ENCODE results near the gene PTGES2. TPM values are rescaled to one million over a fixed set of nuclear protein-coding genes. Genes with fewer than 3 reads are reported as not detected.
A peak's percentile ranks its signal among the peaks of the same experiment; 100 is the strongest.
"Not testable (repeated sequence)": the region's sequence is repeated elsewhere in the genome, so short reads cannot be mapped to it uniquely, and the experiment has no call there.

PTGES2 gene
- polyA plus RNA-seq, 3 donors: 35.2 to 43.5 (median 39.2) TPM

DNA sequence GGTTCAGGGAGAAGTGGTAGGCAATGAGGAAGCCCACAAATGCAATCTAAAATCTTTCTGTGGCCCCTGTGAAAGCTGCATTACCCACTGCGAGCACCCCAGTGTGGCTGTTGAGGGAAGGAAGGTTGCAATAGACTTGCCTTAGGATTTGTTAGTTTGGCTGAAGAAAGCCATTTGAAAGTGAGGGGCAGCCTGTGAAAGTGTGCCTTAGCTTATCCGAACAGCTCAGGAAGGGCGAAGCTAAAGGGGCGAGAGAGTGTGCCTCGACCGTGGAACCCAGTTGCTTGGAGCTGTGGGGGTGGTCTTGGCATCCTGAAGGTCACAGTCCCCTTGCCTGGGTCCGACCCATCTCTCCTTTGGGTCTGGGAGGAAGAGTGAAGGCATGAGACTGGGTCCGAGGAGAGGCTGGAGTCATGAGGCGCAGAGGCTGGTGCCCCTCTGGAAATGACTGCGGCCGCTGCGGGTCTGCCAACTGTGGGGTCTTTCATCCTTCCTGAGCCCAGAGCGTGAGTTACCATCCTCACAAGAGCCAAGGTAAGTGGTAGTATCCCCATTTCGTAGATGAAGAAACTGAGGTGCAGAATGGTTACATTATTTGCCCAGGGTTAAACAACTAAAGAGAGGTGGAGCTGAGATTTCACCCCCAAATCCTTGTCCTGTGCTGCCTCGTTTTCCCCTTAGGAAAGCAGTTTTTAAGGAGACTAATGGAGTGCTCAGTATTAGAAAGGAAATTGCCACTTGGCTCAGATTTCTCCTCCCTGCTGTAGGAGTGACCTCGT is 35.1 kb downstream of the PTGES2 start:
- DNase-seq (ENCODE audit: low read depth in 3 of 3, low spot score in 2 of 3): no peak

DNA sequence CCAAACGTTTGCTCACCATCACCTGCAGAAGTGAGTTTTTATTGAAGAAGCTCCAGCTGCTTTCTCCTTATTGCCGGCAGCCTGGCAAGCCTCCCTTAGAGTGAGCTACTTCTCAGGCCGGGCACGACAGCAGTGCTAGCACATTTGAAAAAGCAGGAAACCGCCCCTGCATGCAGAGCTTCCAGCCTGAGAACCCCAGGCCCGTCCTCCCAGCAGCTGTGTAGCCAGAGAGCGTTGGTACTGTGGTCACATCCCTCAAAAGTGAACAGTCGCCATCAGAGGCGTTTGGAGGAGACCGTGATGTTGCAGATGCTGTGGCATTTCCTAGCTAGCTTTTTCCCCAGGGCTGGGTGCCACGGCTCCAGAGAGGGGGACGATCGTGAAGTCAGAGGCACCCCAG is 36.0 kb downstream of the PTGES2 start:
- no peak for DNase-seq (ENCODE audit: low read depth in 3 of 3, low spot score in 2 of 3)

DNA sequence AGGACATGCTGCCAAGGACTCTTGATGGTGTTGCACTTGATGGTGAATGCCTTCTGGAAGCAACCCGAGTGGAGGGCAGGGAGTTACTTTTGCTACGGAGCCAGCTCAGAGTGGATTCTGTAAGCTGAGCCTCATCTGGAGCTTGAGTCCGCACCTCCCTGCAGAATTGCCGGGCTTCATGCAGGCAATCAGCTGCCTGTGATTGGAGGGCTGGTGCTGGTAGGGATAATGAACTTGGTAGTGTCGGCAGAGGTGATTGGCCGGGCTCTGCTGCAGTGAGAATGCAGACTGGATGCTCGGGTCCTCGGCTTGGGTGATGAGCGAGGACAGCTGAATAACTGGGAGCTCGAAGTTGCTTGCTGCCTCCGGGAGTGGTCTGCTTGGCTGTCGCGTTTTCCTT is 36.4 kb downstream of the PTGES2 start:
- peak in 1 of 3 donors; percentile 80 for DNase-seq (ENCODE audit: low read depth in 3 of 3, low spot score in 2 of 3)

DNA sequence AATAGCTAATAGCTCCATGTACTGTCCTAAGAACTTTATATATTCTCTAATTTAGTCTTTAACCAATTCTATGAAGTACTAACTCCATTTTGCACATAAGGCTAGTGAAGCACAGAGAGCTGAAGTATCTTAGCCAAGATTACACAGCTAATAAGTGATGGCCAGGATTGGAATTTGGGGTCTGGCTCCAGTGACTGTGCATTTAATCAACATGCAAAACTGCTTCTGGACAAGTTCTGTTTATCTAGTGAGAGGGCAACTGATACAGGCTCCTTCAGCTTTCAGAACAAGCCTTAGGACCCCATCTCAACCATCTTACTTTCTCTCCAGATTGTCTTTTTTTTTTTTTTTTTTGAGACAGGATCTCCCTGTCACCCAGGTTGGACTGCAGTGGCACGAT is 38.2 kb downstream of the PTGES2 start:
- DNase-seq (ENCODE audit: low read depth in 3 of 3, low spot score in 2 of 3): no peak

DNA sequence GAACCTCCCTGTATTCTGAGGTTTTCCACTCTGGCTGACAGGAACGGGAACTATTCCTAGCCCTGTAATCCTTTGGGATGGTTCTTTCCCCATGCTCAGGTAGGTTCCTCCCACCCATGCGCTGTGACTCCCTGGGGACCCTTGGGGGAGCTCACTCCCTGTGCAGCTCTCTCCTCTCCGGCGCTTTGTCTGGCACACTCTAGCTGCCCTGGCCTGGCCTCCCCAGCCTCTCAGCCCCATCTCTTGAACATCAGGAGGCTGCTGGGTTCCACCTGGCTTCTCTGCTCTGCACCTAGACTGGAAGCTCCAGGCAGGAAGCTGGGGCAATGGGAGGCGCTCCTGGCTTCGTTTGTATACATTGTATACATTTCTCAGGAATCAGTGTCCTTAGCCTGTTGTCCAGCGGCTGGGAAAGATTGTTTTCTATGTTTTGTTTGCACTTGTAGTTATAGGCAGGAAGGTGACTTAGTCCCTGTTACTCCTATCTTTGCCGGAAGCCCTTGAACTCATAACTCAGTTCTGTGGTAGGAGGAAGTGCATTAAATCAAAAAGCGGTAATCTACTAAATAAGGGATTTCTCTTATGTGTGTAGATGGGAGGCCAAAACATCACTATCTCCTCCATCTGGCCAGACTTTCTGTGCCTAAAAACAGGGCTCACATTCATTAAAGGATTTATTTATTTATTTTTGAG is 39.1 kb downstream of the PTGES2 start:
- no peak for DNase-seq (ENCODE audit: low read depth in 3 of 3, low spot score in 2 of 3)

DNA sequence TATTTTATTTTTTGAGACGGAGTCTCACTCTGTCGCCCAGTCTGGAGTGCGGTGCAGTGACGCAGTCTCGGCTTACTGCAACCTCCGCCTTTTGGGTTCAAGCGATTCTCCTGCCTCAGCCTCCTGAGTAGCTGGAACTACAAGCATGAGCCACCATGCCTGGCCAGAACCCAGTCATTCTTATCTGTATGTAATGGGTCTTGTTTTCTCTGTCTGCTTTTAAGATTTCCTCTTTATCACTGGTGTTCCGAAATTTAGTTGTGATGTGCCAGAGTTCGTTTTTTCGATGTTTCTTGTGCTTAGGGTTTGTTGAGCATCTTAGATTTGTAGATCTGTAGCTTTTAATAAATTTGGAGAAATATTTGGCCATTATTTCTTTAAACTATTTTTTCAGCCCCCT is 40.3 kb downstream of the PTGES2 start:
- no peak for DNase-seq (ENCODE audit: low read depth in 3 of 3, low spot score in 2 of 3)

DNA sequence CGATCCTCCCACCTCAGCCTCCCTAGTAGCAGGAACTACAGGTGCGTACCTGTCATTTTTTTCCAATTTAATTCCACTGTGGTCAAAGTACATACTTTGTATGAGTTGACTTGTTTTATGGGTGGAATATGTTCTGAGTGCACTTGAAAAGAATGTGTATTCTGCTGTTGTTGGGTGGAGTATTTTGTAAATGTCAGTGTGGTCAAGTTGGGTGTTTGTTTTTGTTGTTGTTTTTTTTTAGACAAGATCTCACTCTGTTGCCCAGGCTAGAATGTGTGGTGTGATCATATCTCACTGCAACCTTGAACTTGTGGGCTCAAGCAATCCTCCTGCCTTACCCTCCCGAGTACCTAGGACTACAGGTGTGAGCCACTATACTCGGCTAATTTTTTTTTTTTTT is 41.6 kb downstream of the PTGES2 start:
- DNase-seq (ENCODE audit: low read depth in 3 of 3, low spot score in 2 of 3): no peak

DNA sequence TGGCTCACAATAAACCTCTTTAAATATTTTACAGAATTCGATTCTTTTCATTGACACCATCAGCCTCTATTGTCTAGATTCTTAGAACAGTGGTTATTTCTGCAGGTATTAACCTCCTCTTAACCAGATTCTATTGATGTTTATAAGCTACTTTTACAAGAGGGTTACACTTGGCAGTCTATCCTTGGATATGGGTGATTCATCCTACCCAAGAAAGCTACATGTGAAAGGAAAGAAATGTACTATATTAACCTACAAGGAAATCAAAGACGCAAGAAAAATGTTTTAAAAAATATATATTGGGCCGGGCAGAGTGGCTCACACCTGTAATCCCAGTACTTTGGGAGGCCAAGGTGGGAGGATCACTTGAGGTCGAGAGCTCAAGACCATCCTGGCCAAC is 42.8 kb downstream of the PTGES2 start:
- DNase-seq (ENCODE audit: low read depth in 3 of 3, low spot score in 2 of 3): no peak

DNA sequence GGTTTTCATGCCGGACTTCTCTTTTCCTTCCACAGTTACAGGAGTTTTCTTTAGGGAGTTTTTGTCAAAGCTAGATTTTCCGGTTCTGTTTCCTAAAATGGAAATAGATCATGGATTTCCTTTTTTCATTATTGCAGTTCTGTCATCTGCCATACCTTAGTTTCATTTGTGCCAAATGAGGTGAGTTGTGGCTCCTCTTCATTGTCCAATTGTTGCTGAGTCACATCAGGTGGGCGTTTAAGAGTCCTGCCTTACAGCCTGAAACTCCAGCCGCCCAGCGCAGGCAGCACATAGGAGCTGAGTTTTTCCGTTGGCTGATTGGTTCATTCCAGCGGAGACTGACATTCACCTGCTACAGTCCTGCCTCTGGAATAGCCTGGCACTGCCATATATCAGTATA is 45.4 kb downstream of the PTGES2 start:
- no peak for DNase-seq (ENCODE audit: low read depth in 3 of 3, low spot score in 2 of 3)

DNA sequence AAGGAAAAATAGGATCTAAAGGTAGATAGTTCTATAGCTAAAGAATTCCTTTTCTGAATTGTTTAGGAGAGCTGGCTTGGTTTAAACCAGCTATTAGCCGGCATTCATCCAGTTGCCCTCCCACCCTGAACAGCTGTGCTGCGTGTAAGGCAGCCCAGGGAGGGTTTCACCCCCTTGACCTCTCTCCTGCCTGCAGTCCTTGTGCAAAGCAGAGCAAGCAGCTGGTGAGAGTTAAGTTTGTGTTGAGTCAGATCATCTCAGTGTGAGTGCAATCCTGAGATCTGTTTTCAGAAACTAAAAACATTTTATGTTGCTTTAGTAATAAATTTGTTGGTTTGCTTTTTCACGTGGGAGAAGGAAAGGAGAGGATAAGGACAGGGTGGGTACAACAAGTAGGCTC is 46.5 kb downstream of the PTGES2 start:
- DNase-seq (ENCODE audit: low read depth in 3 of 3, low spot score in 2 of 3): peak in 1 of 3 donors; percentile 78

DNA sequence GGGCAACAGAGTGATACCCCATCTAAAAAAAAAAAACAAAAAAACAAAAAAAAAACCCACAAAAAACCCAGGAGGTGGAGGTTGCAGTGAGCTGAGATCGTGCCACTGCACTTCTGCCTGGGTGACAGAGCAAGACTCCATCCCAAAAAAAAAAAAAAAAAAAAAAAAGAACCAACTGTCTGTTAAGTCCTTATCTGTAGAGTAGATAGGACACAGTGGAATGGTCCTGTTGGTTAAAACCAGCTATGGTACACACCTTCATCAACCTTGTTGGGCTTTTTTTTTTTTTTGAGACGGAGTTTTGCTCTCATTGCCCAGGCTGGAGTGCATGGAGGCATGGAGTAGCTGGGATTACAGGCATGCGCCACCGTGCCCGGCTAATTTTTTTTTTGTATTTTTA is 47.3 kb downstream of the PTGES2 start:
- no peak for DNase-seq (ENCODE audit: low read depth in 3 of 3, low spot score in 2 of 3)

DNA sequence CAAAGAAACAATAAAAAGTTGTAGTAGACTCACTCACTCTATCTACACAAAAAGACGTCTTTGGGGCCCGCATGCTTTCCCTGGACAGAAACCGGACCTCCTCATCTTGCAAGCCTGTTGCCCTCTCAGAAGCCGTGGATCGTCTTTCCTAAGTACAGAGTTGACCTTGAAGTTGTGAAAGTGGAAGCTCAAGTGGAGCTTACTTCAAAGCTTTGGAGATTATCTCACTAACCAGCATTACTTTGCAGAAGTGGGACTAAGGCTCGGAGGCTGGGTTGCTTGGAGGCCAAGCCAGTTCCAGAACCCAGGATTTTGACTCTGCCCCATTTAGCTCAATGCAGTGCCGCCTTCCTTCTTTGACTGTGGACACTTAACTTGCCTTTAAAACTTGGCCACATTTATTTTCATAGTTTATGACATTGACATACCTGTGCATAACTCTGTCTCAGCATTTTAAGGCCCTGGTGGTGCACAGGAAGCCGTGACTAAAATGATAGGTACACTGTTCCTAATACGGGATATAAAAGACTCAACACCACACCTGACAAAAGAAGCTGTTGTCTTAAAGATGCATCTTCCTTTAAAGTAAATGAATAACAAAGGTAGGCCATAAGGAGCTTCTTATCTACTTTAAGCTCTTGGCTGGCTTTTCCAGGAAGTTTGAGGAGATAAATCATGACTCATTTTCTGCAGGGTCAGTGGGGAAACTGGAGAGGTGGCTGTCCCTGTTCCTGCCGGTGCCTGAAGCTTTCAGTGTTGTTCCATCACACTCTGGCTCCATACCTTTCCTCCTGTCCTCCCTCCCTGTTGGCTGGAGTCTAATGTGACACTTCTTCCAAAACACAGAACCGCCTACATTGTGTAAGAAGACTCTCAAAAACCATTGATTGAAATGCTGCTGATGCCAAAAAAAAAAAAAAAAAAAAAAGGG is 48.8 kb downstream of the PTGES2 start:
- no peak for DNase-seq (ENCODE audit: low read depth in 3 of 3, low spot score in 2 of 3)

DNA sequence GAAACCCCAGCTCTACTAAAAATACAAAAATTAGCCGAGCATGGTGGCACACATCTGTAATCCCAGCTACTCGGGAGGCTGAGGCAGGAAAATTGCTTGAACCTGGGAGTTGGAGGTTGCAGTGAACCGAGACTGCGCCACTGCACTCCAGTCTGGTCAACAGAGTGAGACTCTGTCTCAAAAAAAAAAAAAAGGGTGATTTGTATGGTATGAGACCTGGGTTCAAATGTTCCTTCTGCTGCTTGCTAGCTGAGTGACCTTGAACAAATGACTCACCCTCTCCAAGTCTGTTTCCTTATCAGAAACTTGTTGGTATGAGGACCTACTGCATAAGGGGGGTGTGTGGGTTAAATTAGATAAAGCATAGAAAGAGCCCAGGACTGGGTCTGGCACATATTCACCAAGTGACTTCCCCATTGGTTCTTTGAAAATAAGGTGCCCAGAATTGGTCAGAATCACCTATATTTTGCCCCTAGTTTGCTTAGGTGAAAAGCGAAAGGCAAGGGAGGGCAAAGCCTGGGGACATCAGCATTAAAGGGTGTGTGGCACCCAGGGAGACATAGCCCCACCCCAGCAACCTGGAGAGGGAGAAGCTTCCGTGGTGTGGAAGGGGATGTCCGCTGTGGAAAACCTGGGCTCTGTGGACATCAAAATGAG is 49.6 kb downstream of the PTGES2 start:
- no peak for DNase-seq (ENCODE audit: low read depth in 3 of 3, low spot score in 2 of 3)

DNA sequence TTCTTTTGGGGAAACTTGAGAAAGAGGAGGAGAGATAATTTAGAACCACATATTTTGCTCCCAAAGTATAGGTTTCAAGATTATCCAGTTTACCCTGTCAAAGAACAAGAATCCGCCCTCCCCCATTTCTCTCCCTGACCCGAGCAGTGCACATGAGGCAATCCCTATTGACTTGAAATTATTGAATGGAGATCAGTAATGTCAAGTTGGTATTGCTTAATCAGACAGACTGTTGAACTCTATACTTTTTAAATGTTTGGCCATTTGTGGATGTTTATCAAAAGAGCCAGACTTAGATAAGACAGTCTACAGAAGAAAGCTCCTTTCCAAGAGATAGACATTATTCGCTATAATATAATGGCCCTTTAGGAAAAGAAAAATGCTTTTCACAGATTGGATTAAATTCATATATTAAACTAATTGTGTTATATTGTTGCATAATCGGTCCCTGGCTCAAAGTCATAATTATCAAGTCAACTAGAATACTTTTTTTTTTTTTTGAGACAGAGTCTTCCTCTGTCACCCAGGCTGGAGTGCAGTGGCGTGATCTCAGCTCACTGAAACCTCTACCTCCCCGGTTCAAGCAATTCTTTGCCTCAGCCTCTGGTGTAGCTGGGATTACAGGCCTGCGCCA is 54.2 kb downstream of the PTGES2 start:
- no peak for DNase-seq (ENCODE audit: low read depth in 3 of 3, low spot score in 2 of 3)

DNA sequence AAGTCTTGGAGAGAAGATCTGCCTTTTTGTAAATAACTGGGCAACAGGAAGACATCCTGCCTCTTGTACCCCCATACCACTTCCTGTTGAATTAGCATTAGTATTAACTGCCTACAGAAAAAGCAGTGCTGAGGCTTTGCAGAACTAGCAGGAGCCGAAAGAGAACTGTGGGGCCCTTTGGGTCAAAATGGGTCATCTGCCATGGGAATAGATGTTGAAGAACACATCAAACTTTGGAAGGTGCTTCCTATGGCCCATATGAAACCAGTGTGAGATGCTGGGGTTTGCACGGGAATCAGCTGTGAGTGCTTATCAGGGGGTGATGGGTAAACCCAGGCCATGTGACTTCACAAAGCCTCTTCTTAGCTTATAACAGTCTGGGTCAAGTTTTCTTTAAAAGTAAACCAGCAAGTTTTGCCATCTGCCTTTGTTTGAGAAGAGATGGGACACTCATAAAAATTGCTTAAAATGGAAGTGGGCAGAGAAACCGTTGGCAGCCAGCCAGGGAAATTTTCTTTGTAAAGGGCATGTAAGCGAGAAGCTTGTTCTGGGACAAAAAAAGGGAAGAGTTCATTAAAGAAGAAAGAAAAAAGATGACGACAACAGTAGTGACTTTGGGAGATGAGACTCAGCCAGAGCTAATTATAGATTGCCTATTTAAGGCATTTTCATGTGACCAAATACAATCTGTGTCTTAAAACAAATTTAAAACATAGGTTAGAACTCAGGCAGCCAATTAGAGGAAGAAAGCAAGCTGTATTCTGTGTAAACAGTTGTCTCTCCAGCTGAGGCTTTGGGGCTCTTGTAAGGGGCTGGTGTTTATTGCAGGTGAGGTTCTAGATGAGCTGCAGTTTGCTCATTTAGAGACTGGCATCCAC is 55.1 kb downstream of the PTGES2 start:
- no peak for DNase-seq (ENCODE audit: low read depth in 3 of 3, low spot score in 2 of 3)

DNA sequence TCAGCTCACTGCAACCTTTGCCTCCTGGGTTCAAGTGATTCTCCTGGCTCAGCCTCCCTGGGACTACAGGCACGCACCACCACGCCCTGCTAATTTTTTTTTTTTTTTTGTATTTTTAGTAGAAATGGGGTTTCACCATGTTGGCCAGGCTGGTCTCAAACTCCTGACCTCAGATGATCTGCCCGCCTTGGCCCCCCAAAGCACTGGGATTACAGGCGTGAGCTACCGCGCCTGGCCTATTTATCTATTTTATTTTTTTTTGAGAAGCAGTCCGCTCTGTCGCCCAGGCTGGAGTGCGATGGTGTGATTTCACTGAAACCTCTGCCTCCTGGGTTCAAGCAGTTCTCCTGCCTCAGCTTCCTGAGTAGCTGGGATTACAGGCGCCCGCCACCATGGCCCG is 56.1 kb downstream of the PTGES2 start:
- DNase-seq (ENCODE audit: low read depth in 3 of 3, low spot score in 2 of 3): not testable (repeated sequence)

DNA sequence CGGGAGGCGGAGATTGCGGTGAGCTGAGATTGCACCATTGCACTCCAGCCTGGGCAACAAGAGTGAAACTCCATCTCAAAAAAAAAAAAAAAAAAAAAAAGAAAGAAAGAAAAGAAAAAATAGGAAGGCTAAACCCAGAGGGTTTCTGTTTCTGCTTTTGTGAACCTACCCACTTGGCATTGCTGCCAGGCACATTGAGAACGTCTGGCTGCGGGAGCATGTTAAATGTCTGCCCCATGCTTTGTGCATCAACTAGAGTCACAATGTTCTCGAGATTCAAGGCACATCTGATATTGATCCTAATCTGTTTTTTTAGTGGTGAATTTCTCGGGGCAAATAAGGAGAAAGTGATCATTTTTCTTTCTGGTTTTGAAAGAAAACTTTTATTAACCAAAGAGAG is 56.7 kb downstream of the PTGES2 start:
- no peak for DNase-seq (ENCODE audit: low read depth in 3 of 3, low spot score in 2 of 3)

Data from right renal cortex interstitium (tissue), 3 donors.